ENCODE results near the gene SYNGR3.

Gene SYNGR3

DNA sequence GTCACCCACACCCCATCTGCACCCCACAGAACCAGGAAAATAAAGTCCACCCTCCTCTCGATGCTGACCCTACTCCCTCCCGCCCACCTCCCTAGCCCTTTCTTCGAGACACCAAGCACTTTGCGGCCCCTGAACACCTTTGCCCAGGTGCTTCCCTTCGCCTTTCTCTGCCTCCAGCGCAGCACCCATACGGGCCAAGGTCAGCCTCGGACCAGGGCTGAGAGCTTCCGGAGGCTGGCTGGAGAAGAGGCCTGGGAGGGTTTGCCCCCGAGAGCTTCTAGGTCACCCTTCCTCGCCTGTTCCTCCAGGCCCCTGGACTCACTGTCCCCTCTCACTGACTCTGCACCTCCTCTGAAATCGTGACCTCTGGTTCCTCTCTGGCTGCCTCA is 34.3 kb downstream of the SYNGR3 start:
- Histone ChIP-seq H3K4me1 (ENCODE audit: control insufficient read depth, insufficient read depth, low read length) (peaks cover 4% of the 10 kb centered on the region), H3K4me3 (ENCODE audit: low read depth, low read length) (peak overlapping the region; percentile 69), H3K27me3 (ENCODE audit: control insufficient read depth, insufficient read depth, low read length) (peaks cover 40% of the 10 kb centered on the region), H3K36me3 (ENCODE audit: control insufficient read depth, insufficient read depth, low read length) (no peaks in the 10 kb centered on the region), H3K9me3 (ENCODE audit: control insufficient read depth, insufficient read depth, low read length) (no peaks in the 10 kb centered on the region), H3K9ac (ENCODE audit: low read depth, low read length) (no peak overlapping the region)

- Histone ChIP-seq H3K9ac (ENCODE audit: low read depth, low read length) (no peak overlapping the region), H3K9me3 (ENCODE audit: control insufficient read depth, insufficient read depth, low read length) (no peaks in the 10 kb centered on the region), H3K4me3 (ENCODE audit: low read depth, low read length) (no peak overlapping the region), H3K36me3 (ENCODE audit: control insufficient read depth, insufficient read depth, low read length) (peaks cover 3% of the 10 kb centered on the region), H3K27me3 (ENCODE audit: control insufficient read depth, insufficient read depth, low read length) (peaks cover 28% of the 10 kb centered on the region), H3K4me1 (ENCODE audit: control insufficient read depth, insufficient read depth, low read length) (peaks cover 4% of the 10 kb centered on the region)
Measured at GRCh38 chr16:2025251-2025650, 35.5 kb downstream of the SYNGR3 start.

DNA sequence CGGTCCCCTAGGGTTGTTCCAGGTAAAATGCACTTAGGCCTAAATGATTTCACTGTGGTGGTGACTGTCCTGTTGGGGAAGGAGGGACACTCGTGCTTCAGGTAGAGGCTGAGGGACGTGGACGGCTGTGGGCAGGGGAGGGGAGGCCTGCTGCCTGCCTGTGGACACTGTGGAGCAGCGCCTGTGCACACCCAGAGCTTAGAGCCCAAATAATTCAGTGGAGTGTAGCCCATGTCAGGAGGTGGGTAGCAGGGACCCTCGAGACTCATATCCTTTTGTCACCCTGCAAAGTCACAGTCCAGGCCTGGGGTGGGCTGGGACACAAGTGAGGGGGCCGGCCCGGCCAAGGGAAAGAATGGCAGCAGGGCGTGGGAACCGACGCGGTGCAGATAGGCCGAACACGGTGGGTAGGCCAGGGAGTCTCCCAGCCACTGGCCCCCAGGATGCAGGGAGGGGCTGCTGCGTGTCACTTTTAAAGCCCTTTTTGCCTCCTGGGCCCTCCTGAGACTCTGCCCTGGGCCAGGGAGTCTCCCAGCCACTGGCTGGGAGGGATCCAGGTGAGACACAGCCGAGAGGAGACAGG is 36.2 kb downstream of the SYNGR3 start:
- Histone ChIP-seq H3K9me3 (ENCODE audit: control insufficient read depth, insufficient read depth, low read length) (no peaks in the 10 kb centered on the region), H3K9ac (ENCODE audit: low read depth, low read length) (no peak overlapping the region), H3K27me3 (ENCODE audit: control insufficient read depth, insufficient read depth, low read length) (peaks cover 21% of the 10 kb centered on the region), H3K4me1 (ENCODE audit: control insufficient read depth, insufficient read depth, low read length) (peaks cover 4% of the 10 kb centered on the region), H3K36me3 (ENCODE audit: control insufficient read depth, insufficient read depth, low read length) (peaks cover 3% of the 10 kb centered on the region), H3K4me3 (ENCODE audit: low read depth, low read length) (peak overlapping the region; percentile 30)

DNA sequence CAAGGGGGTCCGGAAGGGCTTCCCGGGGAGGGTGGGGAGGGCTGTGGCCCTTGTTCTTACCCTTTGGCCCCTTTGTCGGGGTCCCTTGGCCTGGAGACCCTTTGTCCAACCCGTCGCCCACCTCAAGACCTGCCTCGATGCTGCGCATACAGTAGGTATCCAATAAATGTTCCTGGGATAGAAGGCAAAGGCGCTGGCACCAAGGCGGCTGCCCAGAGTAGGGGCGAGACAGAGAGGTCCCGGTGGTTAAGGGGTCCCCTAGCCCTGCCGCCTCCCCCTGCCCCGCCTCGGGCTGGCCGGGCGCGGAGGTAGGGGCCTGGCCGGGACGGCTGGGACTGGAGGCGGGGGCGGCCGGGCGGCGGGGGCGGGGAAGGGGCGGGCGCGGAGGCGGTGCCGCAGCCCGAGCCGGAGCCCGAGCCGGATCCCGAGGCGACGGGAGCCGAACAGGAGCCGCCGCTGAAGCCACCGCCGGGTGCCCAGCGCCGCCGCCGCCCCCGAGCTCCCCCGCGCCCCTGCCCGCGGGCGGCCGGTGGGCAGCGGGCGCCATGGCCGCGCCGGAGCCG is 36.8 kb downstream of the SYNGR3 start, which contains the start of gene NHERF2:
Gene NHERF2 (plus strand): TSS at position 442 of the 563 bp plus-strand sequence. CDS start 104 bp downstream, at position 546.
- Histone ChIP-seq H3K36me3 (ENCODE audit: control insufficient read depth, insufficient read depth, low read length) (peaks cover 3% of the 10 kb centered on the region), H3K9ac (ENCODE audit: low read depth, low read length) (no peak within 1 kb of the TSS), H3K9me3 (ENCODE audit: control insufficient read depth, insufficient read depth, low read length) (no peaks in the 10 kb centered on the region), H3K4me3 (ENCODE audit: low read depth, low read length) (peak within 1 kb of the TSS; percentile 32), H3K4me1 (ENCODE audit: control insufficient read depth, insufficient read depth, low read length) (peaks cover 4% of the 10 kb centered on the region), H3K27me3 (ENCODE audit: control insufficient read depth, insufficient read depth, low read length) (peaks cover 16% of the 10 kb centered on the region)

GRCh38 chr16:2027024-2028010 is 37.5 kb downstream of the SYNGR3 start:
- no peak overlapping the region for H3K9ac ChIP-seq (ENCODE audit: low read depth, low read length)
- H3K27me3 ChIP-seq (ENCODE audit: control insufficient read depth, insufficient read depth, low read length): peaks cover 13% of the 10 kb centered on the region
- H3K9me3 ChIP-seq (ENCODE audit: control insufficient read depth, insufficient read depth, low read length): no peaks in the 10 kb centered on the region
- peak overlapping the region; percentile 32 for H3K4me3 ChIP-seq (ENCODE audit: low read depth, low read length)
- peaks cover 3% of the 10 kb centered on the region for H3K36me3 ChIP-seq (ENCODE audit: control insufficient read depth, insufficient read depth, low read length)
- peaks cover 4% of the 10 kb centered on the region for H3K4me1 ChIP-seq (ENCODE audit: control insufficient read depth, insufficient read depth, low read length)

DNA sequence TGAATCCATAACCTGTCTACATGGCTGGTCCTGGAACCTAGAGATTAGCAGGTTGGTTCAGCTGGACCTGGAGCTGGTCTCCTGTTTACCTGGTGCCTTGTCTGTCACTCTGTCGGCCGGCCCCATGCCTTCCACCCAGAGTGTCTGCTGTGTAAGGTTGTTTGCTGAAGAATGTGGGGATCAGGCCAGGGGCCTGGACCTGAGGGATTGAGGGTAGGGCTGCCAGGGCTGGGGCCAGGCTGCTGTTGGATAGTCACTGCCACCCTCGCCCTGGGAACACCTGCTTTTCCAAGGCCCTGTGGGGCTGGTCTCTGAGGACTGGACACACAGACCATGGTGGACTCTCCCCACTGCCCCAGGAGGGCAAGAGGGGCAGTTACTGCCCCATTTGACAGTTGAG is 38.4 kb downstream of the SYNGR3 start:
- H3K4me1 ChIP-seq (ENCODE audit: control insufficient read depth, insufficient read depth, low read length): peaks cover 4% of the 10 kb centered on the region
- H3K4me3 ChIP-seq (ENCODE audit: low read depth, low read length): no peak overlapping the region
- no peaks in the 10 kb centered on the region for H3K9me3 ChIP-seq (ENCODE audit: control insufficient read depth, insufficient read depth, low read length)
- peaks cover 13% of the 10 kb centered on the region for H3K27me3 ChIP-seq (ENCODE audit: control insufficient read depth, insufficient read depth, low read length)
- no peak overlapping the region for H3K9ac ChIP-seq (ENCODE audit: low read depth, low read length)
- H3K36me3 ChIP-seq (ENCODE audit: control insufficient read depth, insufficient read depth, low read length): peaks cover 3% of the 10 kb centered on the region

DNA sequence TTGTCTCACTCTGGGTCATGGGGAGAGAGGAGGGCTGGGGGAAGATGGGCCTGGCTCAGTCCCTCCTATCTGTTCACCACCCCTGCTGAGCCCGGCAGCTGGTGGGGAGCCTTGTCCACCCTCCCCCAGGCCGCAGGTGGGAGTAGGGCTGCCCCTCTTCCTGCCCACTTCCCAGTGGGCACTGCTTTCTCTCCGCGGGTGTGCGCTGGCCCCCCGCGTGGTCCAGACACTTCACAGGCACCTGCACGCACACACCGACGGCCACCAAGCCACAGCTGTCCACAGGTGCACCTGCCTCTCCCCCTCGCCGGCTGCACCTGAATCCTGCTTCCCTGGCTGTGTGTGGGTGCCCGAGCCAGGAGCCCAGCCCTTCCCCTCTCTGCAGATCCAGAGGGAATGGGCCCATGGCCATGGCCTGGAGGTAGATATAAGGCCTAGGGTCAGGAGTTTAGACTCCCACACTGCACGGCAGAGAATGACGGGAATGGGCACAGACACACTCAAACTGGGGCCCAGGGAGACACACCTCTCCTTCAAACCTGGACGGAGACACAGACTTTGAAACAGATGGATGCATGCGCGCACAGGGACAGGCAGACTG is 39.0 kb downstream of the SYNGR3 start:
- Histone ChIP-seq H3K27me3 (ENCODE audit: control insufficient read depth, insufficient read depth, low read length) (peaks cover 13% of the 10 kb centered on the region), H3K4me3 (ENCODE audit: low read depth, low read length) (no peak overlapping the region), H3K36me3 (ENCODE audit: control insufficient read depth, insufficient read depth, low read length) (peaks cover 3% of the 10 kb centered on the region), H3K4me1 (ENCODE audit: control insufficient read depth, insufficient read depth, low read length) (peaks cover 4% of the 10 kb centered on the region), H3K9ac (ENCODE audit: low read depth, low read length) (no peak overlapping the region), H3K9me3 (ENCODE audit: control insufficient read depth, insufficient read depth, low read length) (no peaks in the 10 kb centered on the region)

DNA sequence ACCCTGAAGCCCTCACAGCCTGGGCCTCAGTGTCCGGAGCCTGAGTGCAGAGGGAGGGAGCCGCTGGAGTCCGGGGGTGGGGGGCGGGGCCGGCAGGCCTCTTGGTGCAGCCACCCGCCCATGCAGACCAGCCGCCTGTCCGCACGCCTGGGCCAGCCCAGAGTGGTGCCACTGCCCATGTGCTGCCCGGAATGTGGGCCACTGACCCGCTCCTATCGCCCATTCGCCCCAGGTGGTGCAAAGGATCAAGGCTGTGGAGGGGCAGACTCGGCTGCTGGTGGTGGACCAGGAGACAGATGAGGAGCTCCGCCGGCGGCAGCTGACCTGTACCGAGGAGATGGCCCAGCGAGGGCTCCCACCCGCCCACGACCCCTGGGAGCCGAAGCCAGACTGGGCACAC is 39.6 kb downstream of the SYNGR3 start:
- H3K4me1 ChIP-seq (ENCODE audit: control insufficient read depth, insufficient read depth, low read length): peaks cover 4% of the 10 kb centered on the region
- H3K9ac ChIP-seq (ENCODE audit: low read depth, low read length): no peak overlapping the region

DNA sequence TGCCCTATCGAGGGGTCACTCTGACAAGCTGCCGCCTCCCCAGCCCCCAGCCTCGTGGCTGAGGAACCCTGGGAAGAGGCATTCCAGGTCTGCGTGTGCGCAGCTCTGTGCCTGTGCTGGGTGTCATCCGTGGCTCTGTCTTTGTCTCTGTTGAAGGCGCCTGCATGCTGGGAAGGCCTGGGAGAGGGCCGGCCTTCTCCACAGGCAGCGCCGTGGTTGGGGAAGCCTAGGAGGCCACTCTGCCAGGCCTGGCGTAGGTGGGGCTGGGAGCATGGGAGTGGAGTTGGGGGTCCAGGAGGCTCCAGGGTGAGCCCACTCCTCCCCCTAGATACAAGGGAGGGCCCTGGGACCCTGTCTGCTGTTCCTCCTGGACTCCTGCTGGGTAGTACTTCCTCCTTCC is 40.3 kb downstream of the SYNGR3 start:
- H3K36me3 ChIP-seq (ENCODE audit: control insufficient read depth, insufficient read depth, low read length): peaks cover 3% of the 10 kb centered on the region
- peaks cover 13% of the 10 kb centered on the region for H3K27me3 ChIP-seq (ENCODE audit: control insufficient read depth, insufficient read depth, low read length)
- peaks cover 4% of the 10 kb centered on the region for H3K4me1 ChIP-seq (ENCODE audit: control insufficient read depth, insufficient read depth, low read length)
- H3K4me3 ChIP-seq (ENCODE audit: low read depth, low read length): no peak overlapping the region
- H3K9me3 ChIP-seq (ENCODE audit: control insufficient read depth, insufficient read depth, low read length): no peaks in the 10 kb centered on the region
- no peak overlapping the region for H3K9ac ChIP-seq (ENCODE audit: low read depth, low read length)

More for the DNA sequence above, 39.6 kb downstream of the SYNGR3 start:
- no peak overlapping the region for H3K4me3 ChIP-seq (ENCODE audit: low read depth, low read length)
- H3K27me3 ChIP-seq (ENCODE audit: control insufficient read depth, insufficient read depth, low read length): peaks cover 13% of the 10 kb centered on the region
- H3K9me3 ChIP-seq (ENCODE audit: control insufficient read depth, insufficient read depth, low read length): no peaks in the 10 kb centered on the region
- H3K36me3 ChIP-seq (ENCODE audit: control insufficient read depth, insufficient read depth, low read length): peaks cover 3% of the 10 kb centered on the region

GRCh38 chr16:2031081-2031577 is 41.4 kb downstream of the SYNGR3 start:
- peaks cover 3% of the 10 kb centered on the region for H3K36me3 ChIP-seq (ENCODE audit: control insufficient read depth, insufficient read depth, low read length)
- peaks cover 4% of the 10 kb centered on the region for H3K4me1 ChIP-seq (ENCODE audit: control insufficient read depth, insufficient read depth, low read length)
- H3K9ac ChIP-seq (ENCODE audit: low read depth, low read length): no peak overlapping the region
- no peak overlapping the region for H3K4me3 ChIP-seq (ENCODE audit: low read depth, low read length)
- no peaks in the 10 kb centered on the region for H3K9me3 ChIP-seq (ENCODE audit: control insufficient read depth, insufficient read depth, low read length)
- H3K27me3 ChIP-seq (ENCODE audit: control insufficient read depth, insufficient read depth, low read length): peaks cover 8% of the 10 kb centered on the region

- peaks cover 3% of the 10 kb centered on the region for H3K36me3 ChIP-seq (ENCODE audit: control insufficient read depth, insufficient read depth, low read length)
- H3K9ac ChIP-seq (ENCODE audit: low read depth, low read length): no peak overlapping the region
- H3K27me3 ChIP-seq (ENCODE audit: control insufficient read depth, insufficient read depth, low read length): peaks cover 3% of the 10 kb centered on the region
- H3K4me1 ChIP-seq (ENCODE audit: control insufficient read depth, insufficient read depth, low read length): peaks cover 4% of the 10 kb centered on the region
- H3K9me3 ChIP-seq (ENCODE audit: control insufficient read depth, insufficient read depth, low read length): no peaks in the 10 kb centered on the region
- no peak overlapping the region for H3K4me3 ChIP-seq (ENCODE audit: low read depth, low read length)
Measured at GRCh38 chr16:2032285-2033056, 42.7 kb downstream of the SYNGR3 start.

Data from iPS-15b (cell line).